DMS114 treated with DMSO at 0.1 percent for 48 hours (cell line): ENCODE results near the gene VSTM2B.
"Not testable (repeated sequence)": the region's sequence is repeated elsewhere in the genome, so short reads cannot be mapped to it uniquely, and the experiment has no call there.

ENCODE experiments used
- DNase-seq: peaks from one replicate; lab custom pipeline; 2025; ENCODE audit not compliant: unreplicated experiment; lab: John Stamatoyannopoulos, UW

The VSTM2B gene

DNA sequence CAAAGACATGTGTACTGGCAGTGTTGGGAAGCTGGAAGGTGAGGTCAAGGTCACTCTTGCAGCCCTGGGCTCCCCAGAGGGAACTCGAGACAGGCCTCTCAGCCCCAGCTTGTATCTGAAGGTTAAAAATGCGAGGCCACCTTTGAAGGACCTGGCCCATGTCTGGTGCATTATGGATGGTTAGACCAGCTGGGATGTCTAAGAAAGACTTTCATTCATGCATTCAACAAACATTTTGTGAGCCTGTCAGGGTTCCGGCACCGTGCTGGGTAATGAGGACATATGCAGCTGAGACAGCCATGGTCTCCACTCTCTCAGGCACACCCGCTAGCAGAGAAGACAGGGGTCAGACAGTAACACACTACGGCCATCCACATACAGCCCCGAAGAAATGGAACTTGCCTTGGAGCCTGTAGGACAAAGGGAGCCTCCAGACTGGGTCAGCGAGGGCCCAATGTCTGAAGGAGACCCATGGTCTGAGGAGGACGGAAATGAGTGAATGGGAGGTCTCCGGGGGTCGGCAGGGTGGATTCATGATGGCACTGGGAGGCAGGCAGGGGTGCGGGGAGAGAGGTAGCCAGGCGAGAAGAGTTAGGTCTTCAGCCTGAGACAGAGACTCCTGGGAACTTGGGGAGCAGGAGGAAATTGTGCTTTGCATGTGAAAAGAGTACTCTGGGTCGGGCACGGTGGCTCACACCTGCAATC lies 19.0 kb downstream of the VSTM2B start:
- no peak for DNase-seq

DNA sequence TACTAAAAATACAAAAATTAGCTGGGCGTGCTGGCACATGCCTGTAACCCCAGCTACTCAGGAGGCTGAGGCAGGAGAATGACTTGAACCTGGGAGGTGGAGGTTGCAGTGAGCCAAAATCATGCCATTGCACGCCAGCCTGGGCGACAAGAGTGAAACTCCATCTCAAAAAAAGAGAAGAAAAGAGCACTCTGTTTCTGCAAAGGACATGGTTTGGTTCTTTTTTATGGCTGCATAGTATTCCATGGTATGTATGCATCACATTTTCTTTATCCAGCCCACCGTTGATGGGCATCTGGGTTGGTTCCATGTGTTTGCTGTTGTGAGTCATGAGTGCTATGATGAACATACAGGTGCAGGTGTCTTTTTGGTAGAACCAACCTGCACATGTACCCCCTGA lies 19.7 kb downstream of the VSTM2B start:
- not testable (repeated sequence) for DNase-seq

DNA sequence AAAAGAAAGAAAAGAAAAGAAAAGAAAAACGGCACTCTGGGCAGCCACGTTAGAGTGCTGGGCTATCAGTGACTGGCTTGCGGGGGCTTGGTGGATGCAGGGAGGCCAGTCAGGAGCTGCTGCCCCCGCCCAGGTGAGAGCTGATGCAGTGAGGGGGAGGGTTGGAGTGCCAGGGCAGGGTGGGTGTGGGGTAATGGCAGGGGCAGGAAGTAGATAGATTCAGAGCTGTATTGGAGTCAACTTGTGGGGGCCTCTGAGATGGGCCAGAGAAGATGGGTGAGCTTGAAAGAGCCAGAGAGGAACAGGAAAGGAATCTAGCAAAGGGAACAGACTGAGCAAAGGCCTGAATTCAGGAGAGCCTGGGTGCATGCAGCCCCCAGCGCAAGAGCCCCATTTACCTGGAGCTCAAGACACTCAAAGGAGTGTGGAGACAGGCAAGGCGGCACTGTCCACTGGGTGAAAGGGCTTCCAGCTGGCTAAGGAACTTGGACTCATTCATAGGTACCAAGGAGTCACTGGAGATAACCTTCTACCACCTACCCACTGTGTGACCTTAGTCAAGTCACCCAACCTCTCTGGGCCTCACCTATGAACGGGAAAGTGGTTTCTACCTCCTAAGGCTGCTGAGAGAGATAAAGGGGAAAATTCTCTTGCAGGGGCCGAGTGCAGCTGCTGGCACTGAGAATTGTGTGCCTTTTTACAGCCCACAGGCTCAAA lies 20.2 kb downstream of the VSTM2B start:
- no peak for DNase-seq

DNA sequence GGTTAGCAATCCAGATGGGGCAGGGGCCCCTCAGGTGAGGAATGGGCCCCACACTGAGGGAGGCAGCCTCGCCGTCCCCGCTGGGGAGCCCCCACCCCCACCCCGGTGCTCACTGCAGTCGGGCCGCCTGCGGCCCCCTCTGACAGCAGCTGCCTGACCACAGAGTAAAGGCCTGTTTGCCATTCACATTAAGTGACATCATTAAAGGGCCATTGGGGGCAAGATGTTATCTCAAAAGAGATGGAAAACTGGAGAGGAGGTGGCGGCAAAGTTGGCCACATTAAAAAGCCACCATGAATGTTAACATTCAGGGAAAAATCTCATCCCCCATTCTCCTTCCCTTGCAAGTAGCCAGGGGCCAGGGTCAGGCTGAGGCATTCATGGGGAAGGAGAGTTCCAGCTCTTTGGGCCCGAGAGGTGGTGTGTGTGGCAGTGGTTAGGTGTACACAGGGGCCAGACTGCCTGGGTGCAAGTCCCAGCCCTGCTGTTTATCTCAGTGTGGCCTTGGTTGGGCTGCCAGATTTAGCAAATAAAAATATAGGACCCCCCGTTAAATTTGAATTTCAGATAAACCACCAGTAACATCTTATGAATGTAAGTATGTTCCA lies 20.9 kb downstream of the VSTM2B start:
- no peak for DNase-seq

DNA sequence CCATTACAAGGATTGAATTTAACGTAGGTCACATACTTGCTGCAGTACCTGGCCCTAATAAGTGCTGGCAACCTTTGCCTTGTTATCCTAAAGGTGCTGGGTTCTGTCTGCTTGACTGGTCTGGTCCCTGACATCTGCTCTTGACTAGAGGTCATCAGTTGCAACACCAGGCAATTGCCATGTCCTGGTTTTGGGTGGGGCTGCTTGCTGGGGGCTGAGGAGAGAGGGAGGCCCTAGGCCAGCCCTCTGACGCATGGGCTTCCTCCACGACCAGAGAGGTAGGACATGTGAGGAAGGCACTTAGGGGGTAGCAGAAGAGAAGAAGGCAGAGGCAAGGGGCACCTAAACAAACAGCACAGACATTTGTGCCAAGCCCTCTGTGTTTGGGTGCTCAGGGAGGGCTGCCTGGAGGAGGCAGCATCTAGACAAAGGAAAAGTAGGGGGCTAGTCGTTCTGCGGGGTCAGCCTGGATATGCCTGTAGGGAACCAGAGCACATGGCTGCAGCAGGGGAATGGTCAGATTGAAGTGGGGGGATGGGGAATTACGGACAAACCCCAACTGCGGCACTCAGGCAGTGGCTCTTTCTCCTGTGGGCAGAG lies 21.7 kb downstream of the VSTM2B start:
- DNase-seq = no peak

DNA sequence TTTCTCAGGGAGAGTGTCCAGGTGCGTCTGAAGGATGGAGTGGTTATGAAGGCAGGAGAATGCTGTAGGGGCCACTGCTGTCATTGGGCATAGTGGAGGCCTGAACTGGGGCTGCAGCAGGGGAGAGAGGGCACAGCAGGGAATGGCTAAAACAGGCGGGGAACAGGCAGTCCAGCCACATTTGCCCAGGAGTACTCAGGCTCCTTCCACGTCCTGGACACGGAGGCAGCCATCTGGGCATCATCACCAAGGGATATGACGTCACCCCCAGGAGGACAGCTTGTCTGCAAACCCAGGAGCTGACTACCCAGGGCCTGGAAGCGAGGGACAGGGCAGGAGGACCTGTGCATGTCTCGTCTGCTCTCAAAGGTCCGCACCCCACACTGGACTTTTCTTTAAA lies 22.2 kb downstream of the VSTM2B start:
- no peak for DNase-seq

DNA sequence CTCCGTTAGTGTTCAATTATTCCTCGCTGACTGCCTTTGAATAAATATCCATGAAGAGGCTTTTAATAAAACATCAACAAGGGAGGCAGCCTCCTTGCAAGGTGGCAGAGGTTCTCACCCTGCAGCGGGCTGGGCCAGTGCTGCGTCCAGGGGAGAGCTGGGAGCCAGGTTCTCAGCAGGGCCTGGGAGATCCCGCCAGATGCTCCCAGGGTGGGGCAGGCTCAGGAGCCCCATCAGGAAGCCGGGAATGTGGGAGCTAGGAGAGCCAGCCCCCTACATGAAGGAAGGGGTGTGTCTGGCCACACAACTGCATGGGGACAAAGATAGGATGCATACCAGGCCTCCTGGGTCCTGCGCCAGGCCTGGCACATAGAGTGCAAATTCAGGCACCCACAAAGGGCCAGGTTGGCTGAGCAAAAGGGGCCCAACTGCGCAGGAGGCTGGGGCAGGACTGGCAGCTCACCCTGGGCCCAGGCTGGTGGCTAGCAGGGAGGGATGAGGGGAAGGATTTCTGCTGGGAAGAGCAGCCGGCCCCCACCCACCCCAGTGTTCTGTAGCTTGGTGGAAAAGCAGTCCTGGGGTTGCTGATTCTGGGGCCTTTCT lies 22.8 kb downstream of the VSTM2B start:
- no peak for DNase-seq

DNA sequence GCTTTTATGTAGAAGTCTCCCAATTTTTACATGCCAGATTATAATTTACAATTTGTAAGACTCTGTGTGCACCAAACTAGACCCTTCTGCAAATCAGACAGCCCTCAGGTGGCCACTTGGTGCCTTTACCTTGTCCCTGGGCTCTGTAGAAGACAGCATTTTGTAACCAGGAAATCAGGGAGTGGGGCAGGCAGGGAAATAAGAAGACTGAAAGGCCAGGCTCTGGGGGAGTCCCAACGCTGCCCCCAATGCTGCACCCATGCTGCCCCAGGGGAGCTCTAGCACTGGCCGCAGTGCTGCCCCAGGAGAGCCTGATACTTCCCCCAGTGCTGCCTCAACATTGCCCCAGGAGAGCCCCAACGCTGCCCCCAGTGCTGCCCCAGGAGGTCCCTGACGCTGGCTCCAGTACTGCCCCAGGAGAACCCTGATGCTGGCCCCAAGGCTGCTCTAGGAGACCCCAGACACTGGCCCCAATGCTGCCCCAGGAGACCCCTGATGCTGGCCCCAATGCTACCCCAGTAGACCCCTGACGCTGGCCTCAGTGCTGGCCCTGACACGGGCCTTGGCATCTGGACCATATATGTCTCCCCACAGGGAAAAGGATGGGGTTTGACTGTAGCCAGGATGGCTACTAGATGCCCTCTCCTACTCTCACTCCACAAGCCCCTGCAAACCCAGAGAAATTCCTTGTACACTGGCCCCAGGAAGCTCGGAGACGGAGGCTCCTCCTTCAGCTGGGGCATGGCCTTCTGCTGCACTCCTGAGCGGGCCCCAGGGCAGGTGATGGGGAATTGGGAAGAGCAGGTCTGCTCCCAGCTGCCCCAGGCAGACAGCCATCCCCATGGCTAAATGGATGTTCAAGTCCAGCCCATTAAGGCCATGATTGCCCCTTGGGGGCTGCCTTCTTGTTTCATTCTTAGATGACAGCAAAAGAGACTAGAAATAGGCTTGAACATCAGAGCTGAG lies 23.6 kb downstream of the VSTM2B start:
- no peak for DNase-seq

DNA sequence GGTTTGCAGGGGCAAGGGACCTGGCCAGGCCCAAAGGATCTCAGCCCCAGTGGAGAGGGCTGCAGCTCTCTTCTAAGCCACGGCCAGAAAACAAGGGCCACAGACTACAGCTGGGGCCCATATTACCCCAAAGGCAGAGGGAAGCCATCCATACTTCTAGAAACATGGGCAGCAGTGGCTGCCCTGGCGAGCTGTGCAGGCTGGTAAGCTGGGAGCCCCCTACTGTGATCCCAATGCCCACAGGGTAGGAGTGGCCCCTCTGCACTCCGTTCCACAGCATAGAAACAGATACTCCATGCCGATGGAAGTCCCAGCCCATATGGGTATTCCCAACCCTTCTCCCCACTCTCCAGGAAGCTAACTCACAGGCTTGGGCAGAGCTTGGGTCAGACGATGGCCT lies 25.1 kb downstream of the VSTM2B start:
- DNase-seq = no peak

DNA sequence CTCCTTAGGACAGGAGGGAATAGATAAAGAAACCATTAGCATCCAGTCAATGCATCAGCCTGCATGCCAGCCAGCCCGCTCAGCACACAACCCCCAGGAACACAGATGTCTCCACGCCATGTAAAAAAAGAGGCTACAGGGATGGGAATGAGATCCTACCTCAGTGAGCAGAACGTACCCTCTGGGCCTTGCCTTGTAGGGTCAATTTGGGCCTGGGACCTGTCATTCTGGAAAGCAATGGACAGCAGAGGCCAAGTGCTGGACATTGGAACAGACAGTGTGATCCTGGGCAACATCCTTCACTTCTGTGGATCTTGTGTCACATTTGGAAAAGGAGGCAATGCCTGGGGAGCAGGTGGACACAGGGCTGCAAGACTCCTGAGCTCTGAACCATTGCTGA lies 26.0 kb downstream of the VSTM2B start:
- DNase-seq = no peak

DNA sequence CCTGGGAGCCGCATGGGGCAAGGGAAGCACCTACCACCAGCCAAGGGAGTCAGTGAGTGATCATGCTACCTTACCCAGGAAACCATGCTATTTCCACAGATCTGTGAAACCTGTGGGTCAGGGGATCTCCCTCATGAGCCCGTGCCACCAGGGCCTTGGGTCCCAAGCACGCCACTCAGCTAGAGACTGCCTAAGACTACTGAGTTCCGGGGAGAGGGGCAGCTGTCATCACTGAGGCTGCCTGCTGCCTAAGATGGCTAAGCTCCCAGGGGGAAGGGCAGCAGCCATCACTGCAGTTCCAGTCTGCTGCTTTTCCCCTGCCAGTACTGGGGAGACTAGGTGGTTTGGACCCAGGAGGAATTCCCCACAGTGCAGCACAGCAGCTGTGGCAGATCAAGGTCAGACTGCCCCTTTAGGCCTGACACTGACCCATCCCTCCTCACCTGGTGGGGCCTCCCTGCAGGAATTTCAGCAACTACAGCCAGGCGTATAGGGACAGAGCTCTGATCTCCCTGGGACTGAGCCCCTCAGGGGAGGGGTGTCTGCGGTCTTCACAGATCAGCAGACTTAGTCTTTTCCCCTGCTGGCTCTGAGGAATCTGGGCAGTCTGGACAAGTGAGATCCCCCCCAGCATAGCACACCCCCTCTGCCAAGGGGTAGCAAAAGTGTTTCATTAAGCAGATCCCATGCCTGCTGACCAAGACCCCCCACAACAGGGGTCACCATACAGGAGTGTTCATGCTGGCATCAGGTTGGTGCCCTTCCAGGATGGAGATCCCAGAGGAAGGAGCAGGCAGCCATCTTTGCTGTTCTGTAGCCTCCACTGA lies 26.9 kb downstream of the VSTM2B start:
- DNase-seq = no peak

DNA sequence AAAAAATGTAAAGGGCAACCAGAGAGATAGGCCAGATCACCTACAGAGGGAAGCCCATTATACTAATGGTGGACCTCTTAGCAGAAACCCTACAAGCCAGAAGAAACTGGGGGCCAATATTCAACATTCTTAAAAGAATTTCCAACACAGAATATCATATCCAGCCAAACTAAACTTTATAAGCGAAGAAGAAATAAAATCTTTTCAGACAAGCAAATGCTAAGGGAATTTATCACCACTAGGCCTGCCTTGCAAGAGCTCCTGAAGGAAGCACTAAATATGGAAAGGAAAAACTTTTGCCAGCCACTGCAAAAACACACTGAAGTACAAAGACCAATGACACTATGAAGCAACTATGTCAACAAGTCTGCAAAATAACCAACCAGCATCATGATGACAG lies 28.4 kb downstream of the VSTM2B start:
- no peak for DNase-seq

DNA sequence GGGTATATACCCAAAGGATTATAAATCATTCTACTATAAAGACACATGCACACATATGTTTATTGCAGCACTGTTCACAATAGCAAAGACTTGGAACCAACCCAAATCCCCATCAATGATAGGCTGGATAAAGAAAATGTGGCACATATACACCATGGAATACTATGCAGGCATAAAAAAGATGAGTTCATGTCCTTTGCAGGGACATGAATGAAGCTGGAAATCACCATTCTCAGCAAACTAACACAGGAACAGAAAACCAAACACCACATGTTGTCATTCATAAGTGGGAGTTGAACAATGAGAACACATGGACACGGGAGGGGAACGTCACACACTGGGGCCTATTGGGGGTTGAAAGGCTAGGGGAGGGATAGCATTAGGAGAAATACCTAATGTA lies 33.3 kb downstream of the VSTM2B start:
- DNase-seq = not testable (repeated sequence)

DNA sequence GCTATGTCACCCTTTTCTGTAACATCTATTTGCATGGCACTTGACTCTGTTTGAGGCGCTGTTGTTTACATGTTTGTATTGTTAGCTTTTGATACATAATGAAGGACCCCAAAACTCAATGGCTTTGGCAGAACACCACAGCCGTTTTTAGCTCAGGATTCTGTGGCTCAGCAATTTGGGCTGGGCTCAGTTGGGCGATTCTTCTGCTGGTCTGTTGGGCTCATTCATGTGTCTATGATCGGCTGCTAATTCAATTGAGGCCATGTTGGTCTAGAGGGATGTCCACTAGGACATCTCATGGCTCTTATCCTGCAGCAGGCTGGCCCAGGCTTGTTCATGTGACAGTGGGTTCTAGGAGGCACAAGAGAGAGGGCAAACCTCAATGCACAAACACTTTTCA lies 33.9 kb downstream of the VSTM2B start:
- DNase-seq = no peak

DNA sequence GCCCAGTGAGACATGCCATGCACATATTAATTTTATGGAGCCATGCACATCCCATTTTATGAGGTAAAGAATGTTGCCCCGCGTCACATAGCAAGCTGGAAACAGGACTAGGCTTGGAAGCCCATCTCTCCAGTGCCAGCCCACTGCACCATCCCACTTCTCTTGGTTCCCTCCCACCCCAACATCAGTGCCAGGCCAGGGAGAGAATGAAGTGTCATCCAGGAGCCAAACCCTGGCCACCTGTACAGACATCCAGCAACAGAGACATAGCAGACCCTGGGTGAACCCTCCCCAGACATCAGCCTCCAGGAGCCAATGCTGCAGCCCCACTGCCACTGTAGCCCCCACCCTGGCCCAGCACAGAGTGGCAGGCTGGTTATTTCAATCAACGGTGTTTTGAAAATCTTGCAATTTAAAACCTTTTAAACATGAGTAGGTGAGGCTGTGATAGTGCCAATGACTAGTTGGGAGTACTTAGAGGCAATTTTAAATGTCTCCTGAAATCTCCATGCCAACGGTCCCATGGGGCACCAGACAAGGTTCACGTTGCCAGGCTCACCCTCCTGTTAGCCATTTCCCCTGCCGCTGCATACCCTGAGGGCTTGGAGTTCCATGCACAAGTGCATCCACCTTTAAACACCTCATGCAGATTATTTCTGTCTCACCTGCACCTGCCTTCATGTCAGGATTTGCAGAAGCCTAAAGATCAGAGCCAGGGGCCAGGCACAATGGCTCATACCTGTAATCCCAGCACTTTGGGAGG lies 34.7 kb downstream of the VSTM2B start:
- DNase-seq = no peak

DNA sequence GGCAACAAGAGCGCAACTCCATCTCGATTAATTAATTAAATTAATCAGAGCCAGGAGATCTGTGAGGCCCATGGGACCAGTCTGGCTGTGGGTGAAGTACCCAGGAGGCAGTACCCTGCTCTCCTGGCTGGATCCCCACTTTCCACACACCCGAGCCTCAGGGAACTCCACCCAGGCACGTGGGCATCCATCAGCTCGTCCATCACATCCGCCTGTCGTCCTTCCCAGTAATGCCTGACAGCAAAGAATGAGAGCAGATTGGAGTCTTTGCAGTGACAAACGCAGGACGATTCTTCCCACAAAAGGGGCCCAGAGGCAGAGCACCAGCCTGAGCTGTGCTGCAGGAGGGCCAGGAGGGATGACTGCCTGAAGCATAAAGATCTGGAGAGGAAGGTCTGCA lies 35.8 kb downstream of the VSTM2B start:
- DNase-seq = no peak

DNA sequence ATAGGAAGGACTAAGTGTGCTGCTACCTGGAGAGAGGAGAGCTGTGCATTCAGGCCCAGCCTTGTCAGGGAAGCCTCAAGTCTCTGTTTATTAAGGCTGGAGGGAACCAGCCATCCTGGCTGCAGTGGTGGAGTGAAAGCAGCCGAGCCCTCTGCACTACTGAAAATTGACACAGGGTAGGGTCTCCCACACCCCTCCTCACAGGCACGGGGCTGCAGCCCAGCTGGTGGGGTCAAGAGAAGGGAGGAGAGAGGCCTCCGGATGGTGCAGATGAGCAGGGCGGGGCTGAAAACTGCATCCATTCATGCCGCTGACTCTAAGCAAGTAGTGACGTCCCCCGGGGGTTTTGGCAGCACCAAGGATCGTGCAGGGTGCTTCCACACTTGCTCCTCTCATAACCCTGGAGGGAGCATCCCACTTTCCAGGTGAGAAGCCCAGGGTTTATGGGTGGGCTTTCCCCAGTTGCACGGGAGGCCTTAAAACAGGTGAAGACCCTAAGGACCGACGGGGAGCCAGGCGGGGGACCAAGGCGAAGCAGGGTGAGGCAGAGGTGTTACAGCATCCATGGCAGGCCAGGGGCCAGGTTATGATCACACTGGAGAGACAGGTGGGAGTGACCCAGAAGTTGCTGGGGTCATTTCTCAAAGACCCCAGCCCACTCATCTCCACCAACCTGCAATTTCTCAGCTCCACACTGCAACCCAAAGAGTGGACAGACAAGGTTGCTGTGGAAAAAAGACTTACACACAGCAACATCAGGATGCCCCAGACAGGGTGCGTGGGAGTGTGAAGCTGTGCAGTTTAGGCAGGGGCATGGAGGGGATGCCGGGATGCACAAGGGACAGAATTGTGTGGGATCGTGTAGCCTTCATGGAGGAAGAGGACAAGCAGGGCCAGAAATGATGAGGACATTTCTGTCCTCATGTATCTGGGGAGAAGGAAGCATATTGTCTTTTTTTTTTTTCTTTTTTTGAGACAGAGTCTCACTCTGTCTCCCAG lies 36.8 kb downstream of the VSTM2B start:
- DNase-seq = no peak
